SK-N-SH (cell line): ENCODE measurements around the gene LCP2. TPM values are rescaled to one million over a fixed set of nuclear protein-coding genes. Genes with fewer than 3 reads are reported as not detected.

Experiments
- CTCF ChIA-PET: fragments of 300-600, 350-600 bp; formaldehyde crosslinking; extraction: SDS; loops from one replicate; lab custom pipeline; 2021; lab: Yijun Ruan, JAX
- POLR2A ChIA-PET: fragments of 350-600 bp; sonication (Branson Sonifier 250); formaldehyde crosslinking; extraction: SDS; loops from one replicate; lab custom pipeline; 2020; ENCODE audit warnings: antibody characterized with exemption, inconsistent platforms; lab: Yijun Ruan, JAX
- DNase-seq: peaks from one replicate; pipeline ENCODE4 v3.0.0; 2012
- H2AFZ ChIP-seq: fragments of 200-600 bp; sonication (generic); 2 replicates; pipeline ENCODE4 v1.8.1; 2016; ENCODE audit warnings: antibody characterized with exemption, mild to moderate bottlenecking, low read depth
- H3F3A ChIP-seq: fragments of 200-600 bp; sonication (generic); replicated peaks from 2 replicates; pipeline ENCODE3; 2016; ENCODE audit warnings: antibody characterized with exemption, mild to moderate bottlenecking; ENCODE audit not compliant: insufficient read depth
- H3K27ac ChIP-seq, 2 experiments: fragments of 200-500 bp in 1 of 2; fragments of 200-600 bp in 1 of 2; sonication (Bioruptor generic) in 1 of 2; sonication (generic), shearing (Covaris generic) in 1 of 2; 2 replicates each; pipeline versions ENCODE4 v1.5.1 to v1.6.1; 2014 to 2016; ENCODE audit warnings: low read depth in 2 of 2, inconsistent platforms in 1 of 2, low read length in 1 of 2, mild to moderate bottlenecking in 1 of 2, mixed read lengths in 1 of 2
- H3K27me3 ChIP-seq: fragments of 200-600 bp; sonication (generic), shearing (Covaris generic); 2 replicates; pipeline ENCODE4 v1.6.1; 2016; ENCODE audit warnings: mixed run types; ENCODE audit not compliant: insufficient read depth
- H3K36me3 ChIP-seq, 2 experiments: fragments of 200-500 bp in 1 of 2; fragments of 200-600 bp in 1 of 2; sonication (Bioruptor generic) in 1 of 2; sonication (generic) in 1 of 2; replicated peaks in 1 of 2; 2 replicates each; pipeline versions ENCODE3 to v1.5.1; 2014 to 2016; ENCODE audit warnings: low read length in 1 of 2, mild to moderate bottlenecking in 1 of 2; ENCODE audit not compliant: insufficient read depth in 2 of 2, control insufficient read depth in 1 of 2
- H3K4me1 ChIP-seq, 2 experiments: fragments of 200-500 bp in 1 of 2; fragments of 200-600 bp in 1 of 2; sonication (Bioruptor generic) in 1 of 2; sonication (generic), shearing (Covaris generic) in 1 of 2; 2 replicates each; pipeline versions ENCODE4 v1.5.1 to v1.6.1; 2014 to 2016; ENCODE audit warnings: low read depth in 1 of 2, low read length in 1 of 2, mixed run types in 1 of 2; ENCODE audit not compliant: insufficient read depth in 2 of 2, control insufficient read depth in 1 of 2
- H3K4me2 ChIP-seq: fragments of 200-600 bp; sonication (generic), shearing (Covaris generic); 2 replicates; pipeline ENCODE4 v1.6.1; 2017; ENCODE audit warnings: mixed run types
- H3K4me3 ChIP-seq, 2 experiments: fragments of 200-500 bp in 1 of 2; fragments of 200-600 bp in 1 of 2; sonication (Bioruptor generic) in 1 of 2; sonication (generic), shearing (Covaris generic) in 1 of 2; 2 replicates each; pipeline versions ENCODE4 v1.5.1 to v1.8.1; 2014 to 2016; ENCODE audit warnings: low read depth in 2 of 2, inconsistent platforms in 1 of 2, low read length in 1 of 2, mild to moderate bottlenecking in 1 of 2, mixed read lengths in 1 of 2, moderate library complexity in 1 of 2
- H3K79me2 ChIP-seq: fragments of 200-600 bp; sonication (generic); 2 replicates; pipeline ENCODE4 v1.8.1; 2017; ENCODE audit warnings: mild to moderate bottlenecking; ENCODE audit not compliant: insufficient read depth
- H3K9ac ChIP-seq: fragments of 200-600 bp; sonication (generic); 2 replicates; pipeline ENCODE4 v1.6.1; 2017; ENCODE audit warnings: mixed run types
- H3K9me2 ChIP-seq: fragments of 200-600 bp; sonication (generic); 2 replicates; pipeline ENCODE4 v1.6.1; 2017; ENCODE audit warnings: mixed run types
- H3K9me3 ChIP-seq: fragments of 200-600 bp; sonication (generic); 2 replicates; pipeline ENCODE4 v1.6.1; 2017; ENCODE audit warnings: mixed run types, mild to moderate bottlenecking, moderate library complexity
- H4K20me1 ChIP-seq: fragments of 200-600 bp; sonication (generic); 2 replicates; pipeline ENCODE4 v1.6.1; 2017; ENCODE audit warnings: mild to moderate bottlenecking, mixed run types; ENCODE audit not compliant: insufficient read depth
- ELF1 ChIP-seq: IDR thresholded peaks from 2 replicates; pipeline ENCODE4 v1.4.0; 2012
- EZH2phosphoT487 ChIP-seq: fragments of 200-600 bp; sonication (generic); IDR thresholded peaks from 2 replicates; pipeline ENCODE4 v1.6.1; 2017; ENCODE audit warnings: low read depth, mixed run types, mild to moderate bottlenecking, antibody characterized with exemption, moderate library complexity, borderline replicate concordance
- FOXM1 ChIP-seq: IDR thresholded peaks from 2 replicates; pipeline ENCODE4 v1.4.0; 2012; ENCODE audit warnings: low read depth, mild to moderate bottlenecking
- GATA2 ChIP-seq: sonication (generic); formaldehyde crosslinking; IDR thresholded peaks from 2 replicates; pipeline ENCODE4 v1.5.0; 2020; ENCODE audit warnings: mild to moderate bottlenecking, missing genetic modification reagents
- MEF2A ChIP-seq: IDR thresholded peaks from 2 replicates; pipeline ENCODE4 v1.4.0; 2012; ENCODE audit warnings: low read depth, borderline replicate concordance
- MXI1 ChIP-seq: IDR thresholded peaks from 2 replicates; pipeline ENCODE4 v1.6.1; 2012; ENCODE audit warnings: mild to moderate bottlenecking, low read depth, low read length, improper control_type of control experiment
- NFIC ChIP-seq: IDR thresholded peaks from 2 replicates; pipeline ENCODE4 v1.4.0; 2012; ENCODE audit warnings: borderline replicate concordance
- NRF1 ChIP-seq: IDR thresholded peaks from 2 replicates; pipeline ENCODE4 v1.6.1; 2012; ENCODE audit warnings: low read depth, mild to moderate bottlenecking, low read length
- POLR2AphosphoS5 ChIP-seq: IDR thresholded peaks from 2 replicates; pipeline ENCODE4 v1.6.1; 2012; ENCODE audit warnings: low read depth, low read length
- RAD21 ChIP-seq: IDR thresholded peaks from 2 replicates; pipeline ENCODE4 v1.6.1; 2012; ENCODE audit warnings: mild to moderate bottlenecking, low read length
- RFX5 ChIP-seq: IDR thresholded peaks from 2 replicates; pipeline ENCODE4 v1.6.1; 2012; ENCODE audit warnings: mild to moderate bottlenecking, improper control_type of control experiment, low read length
- SIN3A ChIP-seq: IDR thresholded peaks from 2 replicates; pipeline ENCODE4 v1.6.1; 2012; ENCODE audit warnings: low read depth, mild to moderate bottlenecking, low read length, moderate library complexity, borderline replicate concordance
- TAF1 ChIP-seq: IDR thresholded peaks from 2 replicates; pipeline ENCODE4 v1.6.1; 2012; ENCODE audit warnings: low read depth, mild to moderate bottlenecking, low read length, moderate library complexity, borderline replicate concordance
- TCF12 ChIP-seq: IDR thresholded peaks from 2 replicates; pipeline ENCODE4 v1.4.0; 2012
- TEAD4 ChIP-seq: IDR thresholded peaks from 2 replicates; pipeline ENCODE4 v1.4.0; 2012; ENCODE audit warnings: mild to moderate bottlenecking, borderline replicate concordance; ENCODE audit not compliant: insufficient read depth
- WGBS: methylation state at CpG from one replicate; pipeline ENCODE4 v1.1.6; 2017; ENCODE audit warnings: low lambda C conversion rate; 5-methylcytosine and 5-hydroxymethylcytosine counted together
- polyA plus RNA-seq, 3 experiments: library from polyadenylated mRNA; depleted of rRNA; stranded (reverse); fragments of >200 nt; gene quantifications; 2 replicates each; pipeline ENCODE4 v1.2.3, GENCODE V29; 2012
- TF ChIP-seq, protein P1 (sequence below): IDR thresholded peaks from 2 replicates; pipeline ENCODE4; 2012
- TF ChIP-seq, protein P2 (sequence below): IDR thresholded peaks from 2 replicates; pipeline ENCODE4 v1.4.0; 2012; ENCODE audit warnings: low read depth
- TF ChIP-seq, protein P3 (sequence below): IDR thresholded peaks from 2 replicates; pipeline ENCODE4 v1.4.0; 2012; ENCODE audit warnings: low read depth, borderline replicate concordance
- TF ChIP-seq, protein P4 (sequence below): IDR thresholded peaks from 2 replicates; pipeline ENCODE4 v1.4.0; 2012; ENCODE audit warnings: low read depth, borderline replicate concordance

LCP2 gene
- polyA plus RNA-seq, 1 of the 3 experiments (the other 2 are of a cell fraction), result not detected

DNA sequence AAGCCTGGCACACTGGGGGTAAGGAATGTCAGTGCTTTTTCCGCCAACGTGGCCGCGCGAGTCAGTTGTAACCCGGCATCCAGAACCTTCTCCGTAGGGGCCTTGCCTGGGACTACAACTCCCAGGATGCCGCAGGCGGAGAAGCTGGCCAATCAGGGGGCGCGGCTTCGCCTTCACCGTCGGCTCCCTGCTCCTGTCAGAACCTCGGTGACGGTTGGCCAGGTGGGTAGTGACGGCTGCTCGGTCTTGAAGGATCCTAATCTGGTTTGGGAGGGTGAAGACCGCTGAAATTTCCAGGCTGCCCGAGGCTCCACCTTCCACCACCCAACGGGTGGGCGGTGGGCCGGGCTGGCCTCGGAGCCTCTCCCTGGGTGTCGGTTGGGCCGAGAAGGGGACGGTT is 64.8 kb downstream of the LCP2 start, which contains the start of gene C5orf58:
TSS of gene C5orf58 (plus strand) at position 200 of the 400 bp plus-strand sequence. CDS start 1,992 bp downstream, outside the sequence.
- Histone ChIP-seq H3K27ac (no peak within 1 kb of the TSS), H3K4me3 (no peak within 1 kb of the TSS), H3K4me2 (no peak within 1 kb of the TSS), H3K79me2 (no peaks in the 10 kb centered on the region), H3K36me3 (no peaks in the 10 kb centered on the region), H3K9me3 (no peaks in the 10 kb centered on the region), H2AFZ (no peak within 1 kb of the TSS), H3K27me3 (no peaks in the 10 kb centered on the region; the same call in 1 of the 2 replicates), H3K9me2 (no peaks in the 10 kb centered on the region), H4K20me1 (no peaks in the 10 kb centered on the region), H3K9ac (no peak within 1 kb of the TSS), H3F3A (no peaks in the 10 kb centered on the region), H3K4me1 (no peaks in the 10 kb centered on the region; a peak in 1 of 4 replicates)
- ChIA-PET CTCF (interaction anchor here (1.1 to 2.0 kb wide), 5 partner anchors 12 to 252 kb away, joined by 3 to 5 read pairs (median 4); partner anchors contain the start of gene INSYN2B), POLR2A (no interaction called here)
- WGBS, result 87% methylated on average over 22 of the region's 27 CpGs
- DNase-seq, result no peak
- TF ChIP-seq, protein P1, sequence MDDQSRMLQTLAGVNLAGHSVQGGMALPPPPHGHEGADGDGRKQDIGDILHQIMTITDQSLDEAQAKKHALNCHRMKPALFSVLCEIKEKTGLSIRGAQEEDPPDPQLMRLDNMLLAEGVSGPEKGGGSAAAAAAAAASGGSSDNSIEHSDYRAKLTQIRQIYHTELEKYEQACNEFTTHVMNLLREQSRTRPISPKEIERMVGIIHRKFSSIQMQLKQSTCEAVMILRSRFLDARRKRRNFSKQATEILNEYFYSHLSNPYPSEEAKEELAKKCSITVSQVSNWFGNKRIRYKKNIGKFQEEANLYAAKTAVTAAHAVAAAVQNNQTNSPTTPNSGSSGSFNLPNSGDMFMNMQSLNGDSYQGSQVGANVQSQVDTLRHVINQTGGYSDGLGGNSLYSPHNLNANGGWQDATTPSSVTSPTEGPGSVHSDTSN, result no peak
- TF ChIP-seq, protein P2, sequence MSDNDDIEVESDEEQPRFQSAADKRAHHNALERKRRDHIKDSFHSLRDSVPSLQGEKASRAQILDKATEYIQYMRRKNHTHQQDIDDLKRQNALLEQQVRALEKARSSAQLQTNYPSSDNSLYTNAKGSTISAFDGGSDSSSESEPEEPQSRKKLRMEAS, result no peak
- TF ChIP-seq, protein P3, sequence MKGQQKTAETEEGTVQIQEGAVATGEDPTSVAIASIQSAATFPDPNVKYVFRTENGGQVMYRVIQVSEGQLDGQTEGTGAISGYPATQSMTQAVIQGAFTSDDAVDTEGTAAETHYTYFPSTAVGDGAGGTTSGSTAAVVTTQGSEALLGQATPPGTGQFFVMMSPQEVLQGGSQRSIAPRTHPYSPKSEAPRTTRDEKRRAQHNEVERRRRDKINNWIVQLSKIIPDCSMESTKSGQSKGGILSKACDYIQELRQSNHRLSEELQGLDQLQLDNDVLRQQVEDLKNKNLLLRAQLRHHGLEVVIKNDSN, result no peak
- TF ChIP-seq NFIC, result no peak
- TF ChIP-seq SIN3A, result no peak
- TF ChIP-seq RAD21, result no peak
- no peak for TF ChIP-seq POLR2AphosphoS5

DNA sequence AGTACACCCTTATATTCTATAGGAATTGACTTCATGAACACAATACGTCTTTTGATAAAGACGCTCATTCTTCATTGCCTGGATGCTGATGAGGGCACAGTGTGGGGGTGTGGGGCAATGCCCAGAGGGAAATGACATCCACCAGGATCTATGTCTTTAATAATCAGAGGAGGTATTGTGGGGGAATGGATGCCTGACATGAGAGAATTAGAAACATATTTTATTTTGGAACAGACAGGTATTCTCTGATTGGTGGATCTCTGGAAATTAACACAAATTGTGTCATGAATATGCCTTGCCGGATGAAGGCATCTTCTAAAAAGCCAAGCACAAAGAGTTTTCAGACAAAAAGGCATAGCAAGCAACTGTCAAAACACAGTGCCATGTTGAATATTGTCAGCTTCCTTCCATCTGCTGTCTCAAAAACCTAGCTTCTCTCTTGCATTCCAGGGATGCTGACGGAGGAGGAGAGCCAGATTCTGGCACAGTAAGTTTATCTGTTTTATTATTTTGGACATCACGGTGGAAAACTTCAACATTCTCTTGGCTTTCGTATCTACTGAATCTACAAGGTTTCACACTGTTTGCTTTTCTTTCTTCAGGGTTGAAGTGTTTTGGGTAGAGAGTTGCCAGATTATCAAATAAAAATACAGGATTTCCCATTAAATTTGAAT is 68.7 kb downstream of the LCP2 start:
- TF ChIP-seq, protein P4, sequence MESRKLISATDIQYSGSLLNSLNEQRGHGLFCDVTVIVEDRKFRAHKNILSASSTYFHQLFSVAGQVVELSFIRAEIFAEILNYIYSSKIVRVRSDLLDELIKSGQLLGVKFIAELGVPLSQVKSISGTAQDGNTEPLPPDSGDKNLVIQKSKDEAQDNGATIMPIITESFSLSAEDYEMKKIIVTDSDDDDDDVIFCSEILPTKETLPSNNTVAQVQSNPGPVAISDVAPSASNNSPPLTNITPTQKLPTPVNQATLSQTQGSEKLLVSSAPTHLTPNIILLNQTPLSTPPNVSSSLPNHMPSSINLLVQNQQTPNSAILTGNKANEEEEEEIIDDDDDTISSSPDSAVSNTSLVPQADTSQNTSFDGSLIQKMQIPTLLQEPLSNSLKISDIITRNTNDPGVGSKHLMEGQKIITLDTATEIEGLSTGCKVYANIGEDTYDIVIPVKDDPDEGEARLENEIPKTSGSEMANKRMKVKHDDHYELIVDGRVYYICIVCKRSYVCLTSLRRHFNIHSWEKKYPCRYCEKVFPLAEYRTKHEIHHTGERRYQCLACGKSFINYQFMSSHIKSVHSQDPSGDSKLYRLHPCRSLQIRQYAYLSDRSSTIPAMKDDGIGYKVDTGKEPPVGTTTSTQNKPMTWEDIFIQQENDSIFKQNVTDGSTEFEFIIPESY, result no peak
- TF ChIP-seq EZH2phosphoT487, result no peak
- no peak for TF ChIP-seq MEF2A
- no peak for TF ChIP-seq GATA2 (CRISPR knock-in tag)
- no peak for TF ChIP-seq FOXM1
- TF ChIP-seq TAF1, result no peak
- TF ChIP-seq TCF12, result no peak
- TF ChIP-seq MXI1, result no peak
- no peak for TF ChIP-seq RAD21
- TF ChIP-seq NRF1, result no peak
- no peak for TF ChIP-seq POLR2AphosphoS5
- TF ChIP-seq TEAD4, result no peak
- no peak for TF ChIP-seq RFX5
- no peak for TF ChIP-seq NFIC
- no peak for TF ChIP-seq ELF1
- TF ChIP-seq, protein P1, result no peak
- H3K4me3 ChIP-seq, result no peak overlapping the region
- CTCF ChIA-PET, result interaction anchor here (1.0 to 11.9 kb wide), 5 partner anchors 12 to 403 kb away, joined by 3 to 257 read pairs (median 30); no protein-coding TSS in a partner anchor
- no peaks in the 10 kb centered on the region for H3K9me3 ChIP-seq
- no peak for DNase-seq
- 73% methylated on average over 6 of the region's 6 CpGs for WGBS
- no peaks in the 10 kb centered on the region for H3K79me2 ChIP-seq
- no peaks in the 10 kb centered on the region for H3K9me2 ChIP-seq
- no peaks in the 10 kb centered on the region for H4K20me1 ChIP-seq
- no peak overlapping the region for H3K4me2 ChIP-seq
- no peaks in the 10 kb centered on the region; the same call in 1 of the 2 replicates for H3K27me3 ChIP-seq
- POLR2A ChIA-PET, result no interaction called here
- H3K36me3 ChIP-seq, result no peaks in the 10 kb centered on the region
- H3K27ac ChIP-seq, result no peak overlapping the region
- H3F3A ChIP-seq, result no peaks in the 10 kb centered on the region
- no peak overlapping the region for H3K9ac ChIP-seq
- peaks cover 0 to 18% of the 10 kb centered on the region in 2 experiments; a peak in 2 of 4 replicates for H3K4me1 ChIP-seq
- H2AFZ ChIP-seq, result no peak overlapping the region
